NCI-H187 treated with DMSO at 0.1 percent for 48 hours (cell line): ENCODE measurements around the gene FBLN1.
"Not testable (repeated sequence)": the region's sequence is repeated elsewhere in the genome, so short reads cannot be mapped to it uniquely, and the experiment has no call there.

Experiments
- DNase-seq: peaks from one replicate; lab custom pipeline; 2025; lab: John Stamatoyannopoulos, UW

Gene FBLN1

DNA sequence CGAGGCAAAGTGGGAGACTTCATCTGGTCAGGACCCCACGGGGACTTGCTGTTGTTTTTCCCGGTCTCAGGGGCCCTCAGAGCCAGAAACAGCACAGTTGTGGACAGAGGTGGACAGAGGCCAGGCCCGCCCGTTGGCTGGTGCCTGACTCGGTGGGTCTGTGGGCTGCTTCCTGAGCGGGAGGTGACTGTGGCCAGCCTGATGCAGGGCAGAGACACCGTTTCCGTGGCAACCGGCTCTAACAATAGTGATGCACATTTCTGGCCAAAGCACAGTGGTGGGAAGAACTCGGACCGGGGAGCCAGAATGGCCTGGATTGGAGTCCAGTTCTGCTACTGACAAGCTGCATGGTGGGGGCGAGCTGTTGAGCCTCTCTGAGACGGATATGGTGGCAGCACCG is 110.3 kb downstream of the FBLN1 start:
- DNase-seq: no peak

- no peak for DNase-seq
Observed at GRCh38 chr22:45615364-45615763, 112.7 kb downstream of the FBLN1 start.

DNA sequence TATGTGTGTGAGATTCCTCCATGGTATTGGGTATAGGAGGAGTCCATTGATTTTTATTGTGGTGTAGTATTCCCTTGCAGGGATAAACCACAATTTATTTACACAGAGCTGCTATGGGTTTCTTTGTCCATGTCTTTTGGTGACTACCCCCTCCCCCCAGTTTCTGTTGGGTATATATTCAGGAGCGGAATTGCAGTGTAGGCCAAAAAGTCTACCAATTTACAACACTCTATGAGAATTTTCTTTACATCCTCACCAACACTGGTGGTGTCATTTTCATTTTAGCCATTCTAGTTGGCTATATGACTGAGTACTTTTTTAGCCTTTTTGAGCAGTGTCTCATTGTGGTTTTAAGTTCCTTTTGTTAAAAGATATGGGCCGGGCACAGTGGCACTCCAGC is 113.7 kb downstream of the FBLN1 start:
- no peak for DNase-seq

DNA sequence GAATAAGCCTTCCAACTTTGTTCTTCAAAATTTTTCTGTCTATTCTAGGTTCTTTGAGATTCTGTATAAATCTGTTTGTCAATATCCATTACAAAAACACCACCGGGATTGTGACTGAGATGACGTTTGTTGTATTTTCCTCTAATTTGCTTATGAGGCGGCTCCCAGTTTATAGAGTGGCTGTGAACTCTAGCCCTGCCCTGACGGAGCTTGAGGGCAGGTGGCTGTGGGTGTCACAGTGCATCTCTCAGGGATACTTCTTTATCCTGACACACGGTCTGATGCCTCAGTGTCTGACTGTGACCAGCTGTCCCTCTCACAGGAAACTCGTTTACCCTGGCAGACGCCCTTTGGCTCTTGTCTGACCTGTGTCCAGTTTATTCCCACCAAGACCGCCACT is 115.3 kb downstream of the FBLN1 start:
- DNase-seq: no peak

GRCh38 chr22:45620706-45621105 is 118.0 kb downstream of the FBLN1 start:
- no peak for DNase-seq

DNA sequence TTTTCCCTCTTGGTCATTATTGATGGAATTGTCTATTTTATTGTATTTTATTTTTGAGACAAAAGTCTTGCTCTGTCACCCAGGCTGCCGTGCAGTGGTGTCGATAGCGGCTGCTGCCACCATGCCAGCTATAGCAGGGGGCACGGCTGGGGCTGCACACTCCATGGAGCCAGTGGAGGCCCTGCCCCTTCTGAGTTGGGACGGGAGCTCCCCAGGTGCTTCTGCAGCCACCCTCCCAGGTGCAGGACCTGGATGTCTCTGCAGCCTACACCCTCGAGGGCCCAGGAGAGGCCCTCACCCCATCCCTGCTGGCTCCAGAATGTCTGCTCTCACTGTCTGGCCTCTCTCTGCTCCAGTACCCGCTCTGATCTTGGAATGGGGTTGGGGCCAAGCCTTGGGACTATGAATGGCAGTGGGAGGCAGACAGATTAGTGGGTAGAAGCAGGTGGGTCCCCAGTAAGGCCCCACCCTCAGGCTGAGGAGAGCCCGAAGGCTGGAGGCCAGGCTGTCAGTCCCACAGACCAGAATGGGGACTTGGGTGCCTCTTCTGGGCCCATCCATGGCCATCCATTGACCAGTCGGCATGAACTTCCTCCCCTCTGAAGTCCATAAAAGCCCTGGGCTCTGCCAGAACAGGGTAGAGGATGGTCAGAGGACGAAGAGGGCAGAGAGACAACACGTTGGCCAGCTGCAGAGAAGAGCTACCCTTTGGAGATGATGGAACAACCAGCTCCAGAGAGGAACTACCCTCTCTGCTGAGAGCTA is 119.3 kb downstream of the FBLN1 start:
- no peak for DNase-seq

DNA sequence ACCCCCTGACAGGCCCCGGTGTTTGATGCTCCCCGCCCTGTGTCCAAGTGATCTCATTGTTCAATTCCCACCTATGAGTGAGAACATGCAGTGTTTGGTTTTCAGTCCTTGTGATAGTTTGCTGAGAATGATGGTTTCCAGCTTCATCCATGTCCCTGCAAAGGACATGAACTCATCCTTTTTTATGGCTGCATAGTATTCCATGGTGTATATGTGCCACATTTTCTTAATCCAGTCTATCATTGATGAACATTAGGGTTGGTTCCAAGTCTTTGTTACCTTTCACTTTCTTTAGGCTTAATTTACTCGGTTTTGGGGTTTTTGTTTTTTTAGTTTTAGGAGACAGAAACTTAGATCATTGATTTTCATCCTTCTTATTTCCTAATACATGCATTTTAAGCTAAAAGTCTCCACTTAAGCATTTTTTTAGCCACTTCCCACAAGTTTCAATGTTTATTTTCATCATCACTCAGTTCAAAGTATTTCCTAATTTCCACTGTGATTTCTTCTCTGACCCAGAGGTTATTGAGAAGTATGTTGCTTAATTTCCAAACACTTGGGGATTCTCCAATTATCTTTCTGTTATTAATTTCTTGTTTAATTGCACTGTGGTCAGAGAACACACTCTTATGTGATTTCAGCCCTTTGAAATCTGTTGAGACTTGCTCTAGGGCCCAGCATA is 120.9 kb downstream of the FBLN1 start:
- not testable (repeated sequence) for DNase-seq

GRCh38 chr22:45626198-45626651 is 123.5 kb downstream of the FBLN1 start:
- no peak for DNase-seq

- DNase-seq: no peak
Observed at GRCh38 chr22:45627489-45628233, 125.0 kb downstream of the FBLN1 start.

DNA sequence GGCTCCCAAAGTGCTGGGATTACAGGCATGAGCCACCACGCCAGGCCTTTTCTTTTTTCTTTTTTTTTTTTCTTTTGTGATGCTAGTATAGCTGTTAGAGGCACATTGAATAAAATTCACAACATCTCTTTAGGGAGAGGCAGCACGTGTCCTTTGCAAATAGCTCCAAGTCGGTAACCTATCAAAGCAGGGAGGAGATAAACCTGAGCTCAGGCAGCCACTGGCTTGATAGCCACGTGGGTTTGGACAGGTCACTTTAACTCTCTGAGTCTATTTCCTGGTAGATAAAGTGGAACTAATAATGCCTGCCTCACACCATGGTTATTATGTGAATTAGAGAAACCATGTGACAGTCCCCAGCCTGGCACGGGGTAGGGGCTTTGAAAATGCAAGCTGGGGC is 125.8 kb downstream of the FBLN1 start:
- DNase-seq: no peak

GRCh38 chr22:45629469-45630089 is 126.9 kb downstream of the FBLN1 start:
- peak; percentile 58 for DNase-seq

DNA sequence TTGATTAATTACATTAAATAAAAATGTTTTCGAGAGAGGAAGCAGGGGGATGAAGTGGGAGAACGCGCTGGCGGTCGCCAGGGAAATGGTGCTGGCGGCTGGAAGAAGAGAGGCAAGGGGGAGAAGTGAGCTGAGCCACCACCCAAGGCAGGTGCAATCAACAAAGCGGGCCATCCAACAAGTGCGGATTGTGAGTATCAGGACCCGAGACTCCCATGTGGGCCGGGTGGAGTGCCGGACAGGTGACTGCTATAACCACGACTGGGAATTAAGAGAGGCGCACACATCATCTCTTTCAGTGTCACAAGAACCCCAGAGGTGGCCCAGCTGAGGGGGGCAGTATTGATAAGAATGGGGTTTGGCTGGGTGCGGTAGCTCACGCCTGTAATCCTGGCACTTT is 127.8 kb downstream of the FBLN1 start:
- no peak for DNase-seq

DNA sequence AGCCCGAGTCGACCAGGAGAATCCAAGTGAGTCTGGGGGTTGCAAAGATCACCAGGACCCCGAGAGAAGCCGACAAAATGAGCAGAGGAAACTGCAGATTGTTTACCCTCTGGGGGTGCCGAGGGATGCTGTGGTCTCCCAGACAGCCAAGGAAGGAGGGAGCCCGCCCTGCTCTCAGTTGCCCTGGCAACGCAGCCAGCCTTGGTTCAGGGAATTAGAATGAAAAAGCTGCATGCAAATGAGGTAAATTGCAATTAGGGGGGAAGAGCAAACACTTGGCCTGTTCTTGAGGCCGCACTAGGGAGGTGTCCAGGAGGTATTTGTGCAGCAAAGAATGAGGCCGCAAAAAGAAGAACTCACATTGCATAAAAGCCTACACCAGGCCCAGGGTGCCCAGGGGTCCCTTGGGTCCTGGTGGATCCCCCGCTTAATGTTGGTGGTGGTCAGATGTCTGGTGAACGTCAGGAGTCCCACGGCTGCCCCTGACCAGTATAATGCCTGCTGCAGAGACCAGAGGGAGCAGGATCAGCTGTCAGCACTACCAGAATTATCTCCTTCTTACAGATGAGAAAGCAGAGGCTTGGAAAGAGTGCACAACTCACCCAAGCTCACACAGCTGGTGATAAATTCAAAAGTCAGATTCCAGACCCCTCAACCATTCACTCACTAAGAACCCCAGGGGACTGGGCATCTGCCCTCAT is 128.6 kb downstream of the FBLN1 start:
- DNase-seq: no peak

DNA sequence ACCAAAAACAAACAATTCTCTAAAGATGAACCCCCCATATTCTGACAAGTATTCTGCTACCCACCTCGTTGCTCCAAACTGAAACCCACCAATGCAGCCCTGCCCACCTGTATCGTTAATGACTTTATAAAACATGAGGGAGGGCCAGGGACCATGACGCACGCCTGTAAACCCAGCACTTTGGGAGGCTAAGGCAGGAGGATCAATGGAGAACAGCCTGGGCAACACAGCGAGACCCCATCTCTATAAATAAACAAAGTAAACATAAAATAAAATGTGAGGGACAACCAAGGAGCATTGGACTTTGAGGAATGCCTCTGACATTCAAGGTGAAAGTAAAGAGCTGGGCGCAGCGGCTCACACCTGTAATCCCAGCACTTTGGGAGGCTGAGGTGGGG is 129.2 kb downstream of the FBLN1 start:
- no peak for DNase-seq

DNA sequence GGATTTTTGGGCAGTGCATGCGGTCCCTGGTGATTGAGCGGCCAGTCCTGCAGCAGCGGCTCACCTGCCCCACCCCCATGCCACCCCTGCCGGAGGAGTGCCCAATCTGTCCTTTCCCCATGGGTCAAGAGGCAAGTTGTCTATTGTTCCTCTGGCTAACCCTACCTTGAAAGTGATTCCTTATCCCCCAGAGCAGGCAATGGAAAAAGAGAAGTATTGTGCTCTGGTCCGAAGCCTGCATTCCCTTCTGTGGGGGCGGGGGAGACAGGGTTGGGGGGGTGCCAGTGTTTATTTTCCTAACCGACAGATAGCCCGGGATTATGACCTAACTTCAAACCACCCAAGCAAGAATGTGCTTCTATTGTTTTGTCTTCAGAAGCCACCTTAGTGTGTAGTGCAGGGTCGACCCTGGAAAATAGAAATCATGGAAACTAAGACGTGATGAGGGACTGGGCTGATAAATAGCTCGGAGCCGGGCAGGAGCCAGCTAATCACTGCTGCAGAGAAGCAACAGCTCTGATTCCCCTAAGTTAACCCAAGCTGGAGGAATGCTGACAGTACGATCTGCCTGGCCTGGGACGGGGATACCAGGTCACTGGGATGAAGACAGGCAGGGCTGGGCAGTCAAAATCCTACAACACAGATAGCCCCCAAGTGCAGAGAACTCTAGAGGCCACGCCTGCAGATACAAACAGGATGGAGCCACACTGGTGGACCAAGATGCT is 130.3 kb downstream of the FBLN1 start:
- DNase-seq: no peak

- DNase-seq: no peak
Observed at GRCh38 chr22:45636683-45637082, 134.0 kb downstream of the FBLN1 start.

DNA sequence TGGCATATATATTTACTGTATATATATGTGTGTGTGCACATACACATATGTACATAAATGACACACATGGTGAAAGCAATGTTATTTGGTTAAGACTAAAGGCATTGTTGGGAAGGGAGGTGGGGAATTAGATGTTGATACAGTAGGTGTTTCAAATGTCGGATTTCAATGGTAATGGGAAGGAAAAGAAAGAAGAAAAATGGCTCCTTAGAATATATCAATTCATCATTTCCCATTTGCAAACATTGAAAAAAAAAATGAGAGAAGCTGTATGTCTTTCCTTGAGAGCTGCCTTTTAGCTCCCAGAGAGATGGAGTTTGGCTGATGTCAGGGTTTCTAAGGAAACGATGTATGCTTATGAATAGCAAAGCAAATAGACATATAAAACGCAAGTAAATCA is 135.5 kb downstream of the FBLN1 start:
- DNase-seq: no peak

GRCh38 chr22:45638834-45639746 is 136.4 kb downstream of the FBLN1 start:
- DNase-seq: peak; percentile 53

GRCh38 chr22:45639747-45640102 is 137.0 kb downstream of the FBLN1 start:
- DNase-seq: no peak

GRCh38 chr22:45640291-45640940 is 137.7 kb downstream of the FBLN1 start:
- no peak for DNase-seq
